ENCODE results near the gene ANKRD27.
A peak's percentile ranks its signal among the peaks of the same experiment; 100 is the strongest.

Gene ANKRD27

GRCh38 chr19:32603961-32604360 is 71.0 kb downstream of the ANKRD27 start:
- ATAC-seq, result no peak
- TF ChIP-seq ISL1 (CRISPR knock-in tag; IDR thresholded peaks at IDR 0.05), result no peak
- TF ChIP-seq, protein P1, sequence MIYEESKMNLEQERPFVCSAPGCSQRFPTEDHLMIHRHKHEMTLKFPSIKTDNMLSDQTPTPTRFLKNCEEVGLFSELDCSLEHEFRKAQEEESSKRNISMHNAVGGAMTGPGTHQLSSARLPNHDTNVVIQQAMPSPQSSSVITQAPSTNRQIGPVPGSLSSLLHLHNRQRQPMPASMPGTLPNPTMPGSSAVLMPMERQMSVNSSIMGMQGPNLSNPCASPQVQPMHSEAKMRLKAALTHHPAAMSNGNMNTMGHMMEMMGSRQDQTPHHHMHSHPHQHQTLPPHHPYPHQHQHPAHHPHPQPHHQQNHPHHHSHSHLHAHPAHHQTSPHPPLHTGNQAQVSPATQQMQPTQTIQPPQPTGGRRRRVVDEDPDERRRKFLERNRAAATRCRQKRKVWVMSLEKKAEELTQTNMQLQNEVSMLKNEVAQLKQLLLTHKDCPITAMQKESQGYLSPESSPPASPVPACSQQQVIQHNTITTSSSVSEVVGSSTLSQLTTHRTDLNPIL (CRISPR knock-in tag; IDR thresholded peaks at IDR 0.05; ENCODE audit: low read depth), result no peak
- TF ChIP-seq, protein P2, sequence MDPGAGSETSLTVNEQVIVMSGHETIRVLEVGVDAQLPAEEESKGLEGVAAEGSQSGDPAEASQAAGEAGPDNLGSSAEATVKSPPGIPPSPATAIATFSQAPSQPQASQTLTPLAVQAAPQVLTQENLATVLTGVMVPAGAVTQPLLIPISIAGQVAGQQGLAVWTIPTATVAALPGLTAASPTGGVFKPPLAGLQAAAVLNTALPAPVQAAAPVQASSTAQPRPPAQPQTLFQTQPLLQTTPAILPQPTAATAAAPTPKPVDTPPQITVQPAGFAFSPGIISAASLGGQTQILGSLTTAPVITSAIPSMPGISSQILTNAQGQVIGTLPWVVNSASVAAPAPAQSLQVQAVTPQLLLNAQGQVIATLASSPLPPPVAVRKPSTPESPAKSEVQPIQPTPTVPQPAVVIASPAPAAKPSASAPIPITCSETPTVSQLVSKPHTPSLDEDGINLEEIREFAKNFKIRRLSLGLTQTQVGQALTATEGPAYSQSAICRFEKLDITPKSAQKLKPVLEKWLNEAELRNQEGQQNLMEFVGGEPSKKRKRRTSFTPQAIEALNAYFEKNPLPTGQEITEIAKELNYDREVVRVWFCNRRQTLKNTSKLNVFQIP (CRISPR knock-in tag; IDR thresholded peaks at IDR 0.05; ENCODE audit: borderline replicate concordance, low read depth), result no peak
- TF ChIP-seq OSR1 (CRISPR knock-in tag; IDR thresholded peaks at IDR 0.05), result no peak
- no peak for TF ChIP-seq ZFP3 (CRISPR knock-in tag; IDR thresholded peaks at IDR 0.05)
- no peak for TF ChIP-seq RARB (CRISPR knock-in tag; IDR thresholded peaks at IDR 0.05)
- no peak for TF ChIP-seq ZNF8 (CRISPR knock-in tag; IDR thresholded peaks at IDR 0.05)
- no peak for TF ChIP-seq BACH2 (CRISPR knock-in tag; IDR thresholded peaks at IDR 0.05; ENCODE audit: borderline replicate concordance)

GRCh38 chr19:32599736-32600157 is 75.2 kb downstream of the ANKRD27 start:
- TF ChIP-seq ZNF70 (CRISPR knock-in tag; IDR thresholded peaks at IDR 0.05) (no peak), PPARA (CRISPR knock-in tag; IDR thresholded peaks at IDR 0.05; ENCODE audit: borderline replicate concordance) (no peak), PATZ1 (CRISPR knock-in tag; IDR thresholded peaks at IDR 0.05; ENCODE audit: borderline replicate concordance) (no peak), GLIS3 (CRISPR knock-in tag; IDR thresholded peaks at IDR 0.05) (no peak), ZFP3 (CRISPR knock-in tag; IDR thresholded peaks at IDR 0.05) (no peak), ARNTL (CRISPR knock-in tag; IDR thresholded peaks at IDR 0.05; ENCODE audit: borderline replicate concordance, low read depth) (no peak), OSR1 (CRISPR knock-in tag; IDR thresholded peaks at IDR 0.05) (no peak), TCF4 (CRISPR knock-in tag; IDR thresholded peaks at IDR 0.05; ENCODE audit: borderline replicate concordance) (no peak), ESRRG (CRISPR knock-in tag; IDR thresholded peaks at IDR 0.05) (no peak), ZFP30 (CRISPR knock-in tag; IDR thresholded peaks at IDR 0.05) (no peak), ZC3H10 (CRISPR knock-in tag; IDR thresholded peaks at IDR 0.05) (no peak), CSDC2 (CRISPR knock-in tag; IDR thresholded peaks at IDR 0.05) (no peak), TOX (CRISPR knock-in tag; IDR thresholded peaks at IDR 0.05; ENCODE audit: borderline replicate concordance) (no peak), BACH2 (CRISPR knock-in tag; IDR thresholded peaks at IDR 0.05; ENCODE audit: borderline replicate concordance) (no peak)
- TF ChIP-seq, protein P3, sequence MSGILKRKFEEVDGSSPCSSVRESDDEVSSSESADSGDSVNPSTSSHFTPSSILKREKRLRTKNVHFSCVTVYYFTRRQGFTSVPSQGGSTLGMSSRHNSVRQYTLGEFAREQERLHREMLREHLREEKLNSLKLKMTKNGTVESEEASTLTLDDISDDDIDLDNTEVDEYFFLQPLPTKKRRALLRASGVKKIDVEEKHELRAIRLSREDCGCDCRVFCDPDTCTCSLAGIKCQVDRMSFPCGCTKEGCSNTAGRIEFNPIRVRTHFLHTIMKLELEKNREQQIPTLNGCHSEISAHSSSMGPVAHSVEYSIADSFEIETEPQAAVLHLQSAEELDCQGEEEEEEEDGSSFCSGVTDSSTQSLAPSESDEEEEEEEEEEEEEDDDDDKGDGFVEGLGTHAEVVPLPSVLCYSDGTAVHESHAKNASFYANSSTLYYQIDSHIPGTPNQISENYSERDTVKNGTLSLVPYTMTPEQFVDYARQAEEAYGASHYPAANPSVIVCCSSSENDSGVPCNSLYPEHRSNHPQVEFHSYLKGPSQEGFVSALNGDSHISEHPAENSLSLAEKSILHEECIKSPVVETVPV (CRISPR knock-in tag; IDR thresholded peaks at IDR 0.05), result no peak
- TF ChIP-seq, protein P2 (CRISPR knock-in tag; IDR thresholded peaks at IDR 0.05; ENCODE audit: borderline replicate concordance, low read depth), result no peak
- TF ChIP-seq, protein P4, sequence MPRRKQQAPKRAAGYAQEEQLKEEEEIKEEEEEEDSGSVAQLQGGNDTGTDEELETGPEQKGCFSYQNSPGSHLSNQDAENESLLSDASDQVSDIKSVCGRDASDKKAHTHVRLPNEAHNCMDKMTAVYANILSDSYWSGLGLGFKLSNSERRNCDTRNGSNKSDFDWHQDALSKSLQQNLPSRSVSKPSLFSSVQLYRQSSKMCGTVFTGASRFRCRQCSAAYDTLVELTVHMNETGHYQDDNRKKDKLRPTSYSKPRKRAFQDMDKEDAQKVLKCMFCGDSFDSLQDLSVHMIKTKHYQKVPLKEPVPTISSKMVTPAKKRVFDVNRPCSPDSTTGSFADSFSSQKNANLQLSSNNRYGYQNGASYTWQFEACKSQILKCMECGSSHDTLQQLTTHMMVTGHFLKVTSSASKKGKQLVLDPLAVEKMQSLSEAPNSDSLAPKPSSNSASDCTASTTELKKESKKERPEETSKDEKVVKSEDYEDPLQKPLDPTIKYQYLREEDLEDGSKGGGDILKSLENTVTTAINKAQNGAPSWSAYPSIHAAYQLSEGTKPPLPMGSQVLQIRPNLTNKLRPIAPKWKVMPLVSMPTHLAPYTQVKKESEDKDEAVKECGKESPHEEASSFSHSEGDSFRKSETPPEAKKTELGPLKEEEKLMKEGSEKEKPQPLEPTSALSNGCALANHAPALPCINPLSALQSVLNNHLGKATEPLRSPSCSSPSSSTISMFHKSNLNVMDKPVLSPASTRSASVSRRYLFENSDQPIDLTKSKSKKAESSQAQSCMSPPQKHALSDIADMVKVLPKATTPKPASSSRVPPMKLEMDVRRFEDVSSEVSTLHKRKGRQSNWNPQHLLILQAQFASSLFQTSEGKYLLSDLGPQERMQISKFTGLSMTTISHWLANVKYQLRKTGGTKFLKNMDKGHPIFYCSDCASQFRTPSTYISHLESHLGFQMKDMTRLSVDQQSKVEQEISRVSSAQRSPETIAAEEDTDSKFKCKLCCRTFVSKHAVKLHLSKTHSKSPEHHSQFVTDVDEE (CRISPR knock-in tag; IDR thresholded peaks at IDR 0.05), result no peak
- ATAC-seq, result peak; percentile 81
